HG02763 (cell line): ENCODE measurements around the gene RALGPS1.

Experiments used
- ATAC-seq: cut with Tn5 transposase; IDR thresholded peaks from one replicate; pipeline ENCODE4 v1.9.1; 2021; ENCODE audit warnings: mild to moderate bottlenecking, moderate library complexity; ENCODE audit not compliant: unreplicated experiment

Gene RALGPS1

GRCh38 chr9:127092041-127092608 is 177.5 kb downstream of the RALGPS1 start:
- ATAC-seq = no peak

- ATAC-seq = no peak
Measured at GRCh38 chr9:127093319-127094020, 178.9 kb downstream of the RALGPS1 start.

- no peak for ATAC-seq
Measured at GRCh38 chr9:127095411-127095810, 180.8 kb downstream of the RALGPS1 start.

- no peak for ATAC-seq
Measured at GRCh38 chr9:127096208-127096607, 181.6 kb downstream of the RALGPS1 start.

- ATAC-seq = no peak
Measured at GRCh38 chr9:127097683-127098082, 183.1 kb downstream of the RALGPS1 start.

GRCh38 chr9:127098916-127099553 is 184.5 kb downstream of the RALGPS1 start:
- no peak for ATAC-seq

- ATAC-seq = no peak
Measured at GRCh38 chr9:127099664-127100063, 185.1 kb downstream of the RALGPS1 start.

GRCh38 chr9:127102176-127102575 is 187.6 kb downstream of the RALGPS1 start:
- ATAC-seq = no peak

- ATAC-seq = no peak
Measured at GRCh38 chr9:127102788-127103187, 188.2 kb downstream of the RALGPS1 start.

- ATAC-seq = no peak
Measured at GRCh38 chr9:127104581-127105311, 190.2 kb downstream of the RALGPS1 start.

GRCh38 chr9:127105805-127106465 is 191.4 kb downstream of the RALGPS1 start:
- ATAC-seq = no peak

GRCh38 chr9:127106466-127106855 is 191.9 kb downstream of the RALGPS1 start:
- ATAC-seq = no peak

- no peak for ATAC-seq
Measured at GRCh38 chr9:127107171-127107928, 192.8 kb downstream of the RALGPS1 start.

GRCh38 chr9:127107929-127108876 is 193.6 kb downstream of the RALGPS1 start:
- ATAC-seq = no peak

GRCh38 chr9:127109212-127109711 is 194.7 kb downstream of the RALGPS1 start:
- no peak for ATAC-seq

- ATAC-seq = no peak
Measured at GRCh38 chr9:127112056-127112455, 197.5 kb downstream of the RALGPS1 start.

- ATAC-seq = no peak
Measured at GRCh38 chr9:127112735-127113161, 198.2 kb downstream of the RALGPS1 start.

- no peak for ATAC-seq
Measured at GRCh38 chr9:127113191-127113972, 198.8 kb downstream of the RALGPS1 start.
